GM21717 (cell line): ENCODE measurements around the gene ACVR1.

ENCODE experiments used
- ATAC-seq: cut with Tn5 transposase; IDR thresholded peaks from one replicate; pipeline ENCODE4 v1.9.1; 2021; ENCODE audit warnings: mild to moderate bottlenecking, moderate library complexity; ENCODE audit not compliant: unreplicated experiment

The ACVR1 gene

DNA sequence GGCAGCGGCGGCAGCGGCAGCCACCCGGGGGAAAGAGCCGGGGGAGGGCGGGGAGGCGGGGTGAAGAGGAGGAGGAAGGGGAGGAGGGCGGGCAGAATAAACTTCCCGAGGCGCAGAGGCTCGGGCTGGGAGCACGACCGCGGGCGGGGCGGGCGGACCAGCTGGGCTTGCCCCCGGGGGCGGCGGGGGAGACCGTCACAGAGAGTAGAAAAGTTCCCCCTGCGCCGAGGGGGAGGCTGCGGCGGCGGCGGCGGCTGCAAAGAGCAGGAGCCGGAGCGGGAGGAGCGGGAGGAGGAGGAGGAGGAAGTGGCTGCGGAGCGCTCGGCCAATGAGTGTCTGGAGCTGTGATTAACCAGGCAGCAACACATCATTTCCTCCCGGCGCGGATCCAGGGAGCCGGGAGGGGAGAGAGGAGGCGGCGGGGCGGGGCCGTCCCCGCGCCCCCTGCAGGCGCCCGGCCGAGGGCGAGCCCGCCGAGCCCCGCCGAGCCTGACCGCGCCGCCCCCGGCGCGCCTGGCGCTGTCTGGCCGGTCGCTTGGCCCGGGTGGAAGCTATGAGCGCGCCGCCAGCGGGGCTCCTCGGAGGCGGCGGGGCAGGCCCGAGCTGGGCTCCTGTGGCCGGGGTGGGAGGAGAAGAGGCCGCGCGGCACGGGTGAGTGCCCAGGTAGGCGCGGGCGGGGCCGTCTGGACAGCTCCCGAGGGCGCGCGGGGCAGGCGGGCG, at the start of gene ACVR1:
Gene ACVR1, minus strand, starts transcription at position 265 of the 720 bp plus-strand sequence. CDS start 76,837 bp downstream, outside the sequence.
- ATAC-seq = peak; percentile 91

- ATAC-seq = no peak
These were observed 48.9 kb upstream of the ACVR1 start for GRCh38 chr2:157925071-157925470.

GRCh38 chr2:157923598-157924217, 47.6 kb upstream of the ACVR1 start:
- no peak for ATAC-seq

DNA sequence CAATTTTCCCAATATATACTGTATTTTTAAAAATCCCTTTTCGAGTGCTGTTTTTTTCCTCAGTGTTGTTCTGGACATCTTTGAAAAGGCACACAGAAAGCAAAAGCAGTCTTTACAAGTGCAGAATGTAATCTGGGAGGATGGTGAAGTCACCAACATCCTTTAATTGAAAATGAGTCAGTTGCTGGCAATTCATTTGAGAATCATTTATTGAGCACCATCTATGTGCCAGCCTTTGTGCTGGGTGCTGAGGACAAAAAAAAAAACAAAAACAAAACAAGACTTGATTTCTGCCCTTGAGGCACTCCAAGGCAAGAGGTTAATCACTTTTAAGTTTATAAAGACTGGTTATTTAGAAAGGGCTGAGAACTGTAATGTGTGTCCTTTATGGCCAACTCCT, 46.7 kb upstream of the ACVR1 start:
- ATAC-seq = no peak

DNA sequence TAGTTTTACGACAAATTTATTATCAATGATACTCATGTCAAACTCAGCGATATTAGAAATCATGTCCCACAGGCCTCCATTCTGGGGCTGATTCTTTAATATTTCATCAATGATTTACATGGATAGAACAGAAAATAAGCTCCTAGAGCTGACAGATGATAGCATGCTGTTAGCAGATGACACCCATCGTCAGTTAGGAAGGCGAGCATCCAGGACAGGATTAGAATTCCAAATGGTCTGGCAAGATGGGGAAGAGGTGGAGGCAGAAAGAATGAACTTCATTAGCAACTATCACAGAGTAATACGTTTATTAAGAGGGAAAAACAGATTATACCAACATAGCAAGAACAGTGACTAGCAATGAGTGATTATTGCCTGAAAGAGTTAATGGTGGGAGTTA, 46.2 kb upstream of the ACVR1 start:
- ATAC-seq = no peak

DNA sequence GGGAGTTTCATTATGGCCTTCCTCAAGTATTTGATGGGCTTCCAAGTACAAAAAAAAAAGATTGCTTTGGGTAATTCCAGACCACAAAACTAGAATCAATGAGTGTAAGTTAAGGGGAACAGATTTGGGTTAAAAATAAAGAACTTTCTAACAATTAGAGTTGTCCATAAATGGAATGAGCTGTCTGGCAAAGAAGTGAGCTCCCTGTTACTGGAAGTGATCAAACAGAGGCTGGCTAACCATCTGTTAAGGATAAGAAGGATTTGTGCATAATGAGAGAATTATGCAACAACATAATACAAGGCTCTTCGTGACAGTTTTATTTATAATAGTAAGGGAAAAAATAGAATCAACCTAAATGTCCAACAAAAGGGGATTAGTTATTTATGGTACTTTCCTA, 44.6 kb upstream of the ACVR1 start:
- ATAC-seq = no peak

DNA sequence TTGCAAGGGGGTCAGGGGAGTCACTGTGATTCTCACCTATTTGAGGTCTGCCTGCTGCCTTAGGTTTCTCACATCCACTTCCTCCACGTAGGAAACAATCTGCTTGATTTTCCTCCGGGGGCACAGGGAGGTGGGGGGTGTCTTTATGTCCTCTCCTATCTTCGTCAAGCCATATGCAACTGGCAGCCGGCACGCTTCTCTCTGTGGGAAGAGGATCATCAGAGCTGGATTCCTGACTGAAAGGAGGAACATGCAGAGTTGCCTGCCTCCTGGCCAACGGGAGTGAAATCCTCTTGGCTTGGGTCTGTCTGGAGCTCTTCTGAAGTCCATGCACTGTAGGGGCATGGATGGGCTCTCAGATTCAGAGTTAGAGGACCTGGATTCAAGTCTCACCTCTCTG, 43.1 kb upstream of the ACVR1 start:
- no peak for ATAC-seq

DNA sequence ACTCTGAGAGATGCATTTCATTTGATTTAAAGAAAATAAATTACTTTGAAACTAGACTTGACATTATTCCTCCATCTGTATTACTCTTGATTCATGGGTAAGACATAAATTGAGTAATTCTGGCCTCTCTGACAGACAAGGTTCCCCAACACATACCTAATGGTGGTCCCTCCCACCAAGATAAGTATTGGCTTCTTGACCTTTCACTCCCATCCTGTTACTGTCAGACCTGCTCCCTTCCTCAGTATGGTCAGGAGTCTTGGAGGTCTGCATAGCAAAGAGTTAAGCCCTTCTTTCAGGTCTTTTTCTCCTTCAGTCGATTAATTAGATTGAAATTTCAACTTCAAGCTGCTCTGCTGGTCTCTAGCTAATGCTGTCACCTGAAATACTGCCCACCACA, 42.2 kb upstream of the ACVR1 start:
- ATAC-seq = no peak

GRCh38 chr2:157911750-157912149, 35.6 kb upstream of the ACVR1 start:
- ATAC-seq = no peak

GRCh38 chr2:157911246-157911645, 35.1 kb upstream of the ACVR1 start:
- ATAC-seq = no peak

GRCh38 chr2:157905092-157905491, 29.0 kb upstream of the ACVR1 start:
- no peak for ATAC-seq

GRCh38 chr2:157903626-157904025, 27.5 kb upstream of the ACVR1 start:
- ATAC-seq = no peak

DNA sequence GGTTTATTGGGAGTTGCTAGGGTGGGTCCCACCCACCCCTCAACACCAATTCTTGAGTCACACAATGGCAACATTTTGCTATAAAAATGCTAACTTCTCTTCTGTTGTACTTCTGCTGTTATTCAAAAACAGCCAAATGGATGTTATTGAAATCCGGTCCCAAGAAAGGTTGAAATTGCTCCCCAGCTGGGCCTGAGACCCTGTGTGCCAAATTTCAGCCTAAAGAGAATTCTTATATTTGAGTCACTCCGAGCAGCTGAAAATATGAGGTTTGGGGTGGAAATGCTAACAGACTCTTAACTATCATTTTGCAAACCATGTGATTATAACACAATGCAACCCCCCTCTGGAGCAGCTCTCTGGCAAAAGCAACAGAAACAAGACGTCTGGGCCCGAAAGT, 27.0 kb upstream of the ACVR1 start:
- no peak for ATAC-seq

DNA sequence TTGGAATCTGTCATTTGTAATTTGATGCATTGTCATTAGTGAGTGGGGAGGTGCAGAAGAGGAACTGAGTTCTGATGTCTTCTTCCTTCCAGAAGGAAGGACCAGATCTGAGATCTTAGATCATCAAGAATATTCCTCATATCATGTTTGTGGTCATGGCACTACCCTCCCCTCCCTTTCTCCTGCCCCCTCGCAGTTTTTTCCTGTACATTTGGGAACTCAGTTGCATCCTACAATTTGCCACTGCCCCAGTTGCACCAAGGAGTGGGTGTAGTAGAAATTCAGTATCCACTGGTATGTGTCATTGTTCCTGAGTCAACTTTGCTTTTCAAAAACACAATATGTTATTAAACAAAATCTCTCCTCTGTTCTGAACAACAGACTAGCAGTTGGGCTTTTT, 26.6 kb upstream of the ACVR1 start:
- no peak for ATAC-seq

DNA sequence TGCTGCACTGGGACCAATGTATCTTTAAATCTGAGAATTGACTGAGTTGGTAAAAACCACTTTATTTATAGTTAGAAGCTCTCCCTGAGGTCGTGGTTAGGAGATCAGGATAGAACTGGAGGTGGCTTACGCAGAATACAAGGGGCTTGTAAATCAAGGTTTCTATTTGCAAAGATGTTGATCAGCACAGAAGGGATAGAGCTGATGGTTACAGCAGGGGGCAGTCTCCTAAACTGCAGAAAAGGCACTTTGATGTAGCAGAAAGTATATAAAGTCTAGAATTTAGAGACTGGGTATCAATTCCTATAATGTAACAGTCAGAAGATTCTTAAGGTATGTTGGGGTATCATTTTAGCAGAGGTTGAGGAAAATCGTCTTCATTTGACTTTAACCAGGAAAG, 25.2 kb upstream of the ACVR1 start:
- ATAC-seq = no peak

DNA sequence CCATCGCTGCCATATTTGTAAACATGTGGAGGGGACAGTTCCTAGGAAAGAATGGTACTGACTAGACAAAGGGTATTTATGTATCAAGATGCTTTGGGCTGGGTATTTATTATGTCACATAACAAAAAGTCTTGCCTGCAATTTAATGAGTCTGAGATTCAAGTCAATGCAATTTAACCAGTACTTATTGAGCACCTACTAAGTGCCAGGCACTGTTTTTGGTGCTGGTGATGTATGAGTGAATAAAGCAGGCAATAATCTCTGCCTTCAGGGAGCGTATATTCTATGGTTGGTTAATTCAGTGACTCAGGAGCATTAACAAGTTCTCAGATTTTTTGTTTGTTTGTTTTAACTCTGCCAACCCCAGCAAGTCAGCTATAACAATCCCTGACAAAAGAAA, 24.6 kb upstream of the ACVR1 start:
- no peak for ATAC-seq

GRCh38 chr2:157900203-157900602, 24.1 kb upstream of the ACVR1 start:
- ATAC-seq = no peak

DNA sequence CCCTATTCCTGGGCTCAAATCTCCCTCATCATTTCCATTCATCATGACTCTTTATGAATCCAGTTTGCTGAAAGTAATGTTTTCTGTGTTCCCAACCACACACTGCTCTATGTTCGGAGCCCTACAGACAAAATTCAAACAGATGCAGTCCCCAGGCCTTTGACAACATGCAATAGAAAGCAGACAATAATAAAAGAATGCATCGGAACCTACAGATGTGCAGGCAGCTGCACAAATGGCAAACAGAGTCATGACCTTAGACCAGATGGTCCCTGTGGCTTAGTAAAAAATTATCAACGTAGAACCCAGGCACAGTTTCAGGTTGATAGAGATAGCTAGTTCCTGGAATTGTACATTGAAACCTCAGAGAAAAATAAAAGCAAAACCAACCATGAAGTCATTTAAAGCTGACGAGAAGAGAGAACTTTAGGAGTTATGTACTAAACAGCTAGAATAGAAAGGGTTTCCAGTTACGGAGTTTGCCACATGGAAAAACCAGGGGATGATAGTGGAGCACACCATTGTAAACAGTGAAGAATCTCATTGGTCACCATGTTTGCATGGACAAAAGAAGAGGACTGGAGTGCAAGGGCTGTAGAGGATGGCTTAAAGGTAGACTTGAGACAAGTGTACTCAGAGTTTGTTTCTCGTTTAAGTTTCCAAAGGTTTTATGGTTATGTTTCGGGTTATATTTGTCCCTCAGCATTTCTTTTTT, 23.2 kb upstream of the ACVR1 start:
- ATAC-seq = peak; percentile 87

DNA sequence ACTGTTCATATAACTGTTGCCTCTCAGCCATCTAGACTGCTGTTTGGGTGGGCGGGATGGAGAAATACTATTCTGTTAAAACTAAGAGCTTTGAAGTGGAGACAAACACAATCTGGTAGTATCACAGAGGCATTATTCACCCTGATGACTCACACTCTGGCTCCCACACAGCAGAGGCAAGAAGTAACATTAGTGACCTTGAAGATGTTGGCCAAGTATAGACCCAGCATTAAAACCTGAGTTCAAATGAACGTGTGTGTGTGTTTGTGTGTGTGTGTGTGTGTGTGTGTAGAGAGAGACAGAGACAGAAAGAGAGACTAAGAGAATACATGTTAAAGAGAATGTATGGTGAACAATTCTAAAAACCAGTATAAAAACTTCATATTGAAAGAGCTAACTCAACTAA, 22.5 kb upstream of the ACVR1 start:
- ATAC-seq = no peak

GRCh38 chr2:157897106-157897971, 21.2 kb upstream of the ACVR1 start:
- ATAC-seq = peak; percentile 42

DNA sequence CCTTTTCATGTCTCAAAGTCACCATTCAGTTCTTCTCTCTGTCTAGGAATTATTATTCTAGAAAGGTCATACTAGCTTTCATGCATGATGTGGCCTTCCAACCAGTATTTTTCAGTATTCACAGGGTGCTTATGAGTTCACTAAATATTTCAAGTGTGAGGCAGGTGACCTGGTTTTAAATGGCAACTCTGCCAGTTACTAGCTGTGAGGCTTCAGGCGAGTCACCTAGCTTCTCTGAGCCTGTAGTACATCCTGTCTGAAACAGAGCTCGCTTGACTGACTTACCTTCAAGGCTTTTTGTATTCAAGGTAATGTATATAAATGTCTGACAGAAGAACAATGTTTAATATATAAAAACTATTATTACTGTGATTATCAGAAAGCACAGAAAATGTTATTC, 19.4 kb upstream of the ACVR1 start:
- no peak for ATAC-seq
